ELF-1 (cell line): Measurements from ENCODE around the gene TCF21.

Source experiments
- DNase-seq: peaks from one replicate; pipeline ENCODE4 v3.0.0-alpha.2; 2016; ENCODE audit warnings: low read depth, low spot score

TCF21 gene

DNA sequence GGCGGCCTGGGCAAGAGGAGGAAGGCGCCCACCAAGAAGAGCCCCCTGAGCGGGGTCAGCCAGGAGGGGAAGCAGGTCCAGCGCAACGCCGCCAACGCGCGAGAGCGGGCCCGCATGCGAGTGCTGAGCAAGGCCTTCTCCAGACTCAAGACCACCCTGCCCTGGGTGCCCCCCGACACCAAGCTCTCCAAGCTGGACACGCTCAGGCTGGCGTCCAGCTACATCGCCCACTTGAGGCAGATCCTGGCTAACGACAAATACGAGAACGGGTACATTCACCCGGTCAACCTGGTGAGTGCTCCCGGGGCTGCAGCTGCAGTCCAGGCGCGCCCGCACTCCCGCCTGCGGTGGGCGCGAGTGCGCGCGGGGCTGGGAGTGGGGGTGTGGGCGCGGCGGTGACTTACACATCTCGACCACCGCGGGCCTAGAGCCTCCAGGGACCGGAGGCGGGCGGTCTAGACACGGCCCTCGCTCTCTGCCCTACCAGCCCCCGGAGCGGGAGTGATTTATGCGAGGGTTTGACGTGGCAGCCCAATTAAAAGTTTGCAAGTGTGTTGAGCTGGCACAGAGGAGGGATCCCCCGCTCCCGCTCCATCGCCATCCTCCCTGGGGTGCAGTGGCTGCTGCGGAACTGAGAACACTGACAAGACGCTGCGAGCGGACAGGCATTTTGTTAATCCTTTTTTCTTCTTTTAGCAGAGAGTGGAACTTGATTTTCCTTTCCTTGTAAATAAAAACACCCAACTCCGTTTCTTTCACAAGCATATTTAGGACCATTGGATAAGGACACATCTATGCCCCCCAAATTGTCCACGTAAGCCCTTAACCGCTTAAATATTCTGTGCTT is 867 bp downstream of the TCF21 start:
- DNase-seq = peak; percentile 77

DNA sequence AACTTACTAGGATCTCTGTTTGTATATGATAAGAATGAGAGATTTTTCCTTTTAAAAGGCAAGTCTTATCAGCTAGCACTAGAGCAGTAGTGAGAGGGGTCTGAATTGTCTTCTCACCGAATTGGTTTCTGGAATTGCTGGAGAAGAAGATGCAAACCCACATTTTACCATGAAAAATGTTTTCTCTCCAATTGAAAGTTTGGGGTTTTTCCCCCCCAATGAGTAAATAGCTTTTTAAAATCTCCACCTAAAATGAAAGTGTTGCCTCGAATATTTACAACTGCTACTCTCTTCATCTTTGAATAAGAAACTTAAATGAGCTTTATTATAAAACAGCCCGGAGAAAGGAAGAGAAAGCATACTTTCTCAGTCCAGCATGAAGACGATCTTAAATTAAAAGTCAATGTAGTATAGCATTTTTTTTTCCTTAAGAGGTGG is 1.8 kb downstream of the TCF21 start:
- DNase-seq = no peak

DNA sequence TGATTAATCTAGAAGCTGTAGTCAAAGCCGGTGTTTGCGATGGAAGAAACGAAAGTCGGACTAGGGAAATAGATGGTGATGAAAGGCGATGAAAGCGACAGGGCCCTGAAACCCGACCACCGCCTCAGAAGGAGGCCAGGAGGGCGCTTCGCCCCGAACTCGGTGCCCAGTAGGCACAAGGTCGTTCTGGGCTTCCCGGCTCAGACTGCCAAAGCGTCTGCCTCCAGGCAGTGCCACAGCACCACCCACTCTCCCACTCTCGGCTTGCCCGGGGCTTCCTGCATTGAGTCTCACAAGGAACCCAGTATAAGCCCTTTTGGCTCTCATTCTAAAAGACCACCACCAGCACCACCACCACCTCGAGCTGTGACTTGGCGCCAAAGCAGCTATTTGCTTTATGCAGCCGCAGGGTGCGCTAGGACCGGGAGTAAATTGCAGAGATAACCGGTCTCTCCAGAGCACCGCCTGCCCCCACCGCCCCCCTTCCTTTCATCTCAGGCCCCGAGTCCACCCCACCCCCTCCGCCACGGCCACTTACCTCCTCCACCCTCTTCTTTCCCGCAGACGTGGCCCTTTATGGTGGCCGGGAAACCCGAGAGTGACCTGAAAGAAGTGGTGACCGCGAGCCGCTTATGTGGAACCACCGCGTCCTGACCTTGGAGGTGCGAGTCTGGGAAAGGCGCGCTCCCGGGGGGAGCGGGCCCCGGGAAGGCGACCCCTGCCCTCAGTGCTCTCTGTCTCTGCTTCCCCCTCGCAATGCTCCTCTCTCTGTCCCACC is 2.4 kb downstream of the TCF21 start:
- DNase-seq = peak; percentile 75

DNA sequence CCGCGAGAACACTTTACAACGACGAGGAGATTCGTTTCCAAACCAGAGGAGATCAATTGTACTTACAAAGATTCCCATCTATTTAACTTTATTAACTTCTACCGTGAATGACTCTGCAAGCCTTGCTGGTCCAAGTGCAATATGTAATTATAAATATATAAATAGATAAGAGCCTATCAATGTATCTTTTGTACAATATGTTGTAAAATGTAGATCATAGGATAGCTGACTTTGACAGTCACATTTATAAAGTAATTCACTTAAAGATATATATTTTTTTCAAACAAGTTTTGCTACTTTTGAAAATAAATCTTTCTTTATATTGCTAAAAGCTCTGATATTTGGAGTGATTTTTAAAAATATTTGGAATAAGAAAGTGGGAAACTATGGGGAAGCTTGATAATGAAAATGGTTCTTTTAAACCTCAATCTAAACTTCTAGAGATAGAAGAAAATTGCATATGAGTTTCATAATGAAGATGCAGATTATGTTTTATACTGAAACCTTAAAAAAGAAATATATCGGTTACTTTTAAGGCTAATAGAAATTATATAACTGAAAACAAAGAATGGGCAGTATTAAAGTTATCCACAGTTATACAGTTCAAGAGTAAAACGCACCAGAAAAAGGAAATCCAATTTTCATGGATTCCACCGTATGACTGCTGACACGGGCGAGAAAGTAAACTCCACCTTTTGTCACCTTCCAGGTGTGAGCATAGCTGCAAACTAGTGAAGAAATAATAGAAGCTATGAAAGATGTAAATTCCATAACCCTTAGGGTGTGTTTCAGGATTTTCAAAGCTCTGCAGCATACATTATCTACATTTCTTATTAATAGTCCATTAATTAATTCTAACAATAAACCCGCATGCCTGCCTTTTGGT is 3.3 kb downstream of the TCF21 start:
- no peak for DNase-seq

DNA sequence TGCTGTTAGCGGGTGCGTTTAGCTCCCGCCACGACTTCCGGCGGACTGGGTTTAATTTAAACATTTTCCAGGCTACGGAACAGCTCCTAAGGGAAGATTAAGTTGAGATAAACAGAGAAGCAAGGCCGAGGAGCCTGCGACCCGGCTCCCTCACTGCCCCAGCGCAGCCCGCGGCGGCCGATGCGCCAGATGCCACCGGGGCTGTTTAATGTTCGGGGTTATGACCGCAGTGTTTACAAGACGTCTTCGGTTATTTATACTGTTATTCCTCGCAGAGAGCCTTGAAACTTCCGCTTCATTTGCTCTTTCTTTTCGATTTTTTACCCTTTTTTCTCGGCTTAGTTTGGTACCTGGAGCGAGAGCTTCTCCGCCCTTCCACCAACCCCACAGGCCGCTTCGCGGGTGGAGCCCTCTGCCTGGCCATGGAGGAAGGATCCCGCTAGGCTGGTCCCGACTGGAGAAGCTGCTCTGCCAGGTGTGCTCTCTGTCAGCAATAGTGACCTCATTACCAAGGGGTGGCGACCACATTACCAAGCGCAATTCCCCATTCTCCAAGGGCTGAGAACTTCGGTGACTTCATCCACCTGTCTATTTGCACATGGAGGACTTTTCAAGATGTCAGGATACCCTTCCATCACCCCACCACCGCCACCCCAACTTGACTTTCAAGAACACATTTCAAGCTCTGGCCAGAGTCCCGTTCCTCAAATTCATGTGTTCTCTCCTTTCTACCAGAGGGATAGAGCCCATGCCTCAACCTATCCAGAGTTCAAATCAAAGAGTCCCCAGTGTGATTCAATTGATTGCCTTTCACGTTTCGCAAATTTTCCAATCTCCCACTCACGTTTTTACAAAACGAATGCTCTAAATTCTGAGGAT is 4.1 kb downstream of the TCF21 start:
- DNase-seq = peak; percentile 79

DNA sequence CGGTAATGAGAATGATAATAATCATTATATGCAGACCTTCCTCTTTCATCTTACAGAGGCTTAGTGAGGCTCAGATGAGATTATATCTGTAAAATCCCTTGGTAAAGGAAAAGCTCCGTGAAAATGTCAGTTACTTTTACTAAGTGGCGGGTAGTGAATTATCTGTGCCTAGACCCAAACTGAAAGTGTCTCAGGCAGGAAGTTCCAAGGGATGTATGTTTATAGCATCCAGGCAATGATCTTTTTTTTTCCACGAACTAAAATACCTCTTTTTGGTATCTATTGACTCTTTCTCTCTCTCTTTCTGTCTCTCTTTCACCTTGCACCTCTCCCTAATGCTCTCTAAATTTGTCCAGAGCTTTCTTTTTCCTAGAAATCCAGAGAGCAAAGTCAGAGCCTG is 5.0 kb downstream of the TCF21 start:
- no peak for DNase-seq

DNA sequence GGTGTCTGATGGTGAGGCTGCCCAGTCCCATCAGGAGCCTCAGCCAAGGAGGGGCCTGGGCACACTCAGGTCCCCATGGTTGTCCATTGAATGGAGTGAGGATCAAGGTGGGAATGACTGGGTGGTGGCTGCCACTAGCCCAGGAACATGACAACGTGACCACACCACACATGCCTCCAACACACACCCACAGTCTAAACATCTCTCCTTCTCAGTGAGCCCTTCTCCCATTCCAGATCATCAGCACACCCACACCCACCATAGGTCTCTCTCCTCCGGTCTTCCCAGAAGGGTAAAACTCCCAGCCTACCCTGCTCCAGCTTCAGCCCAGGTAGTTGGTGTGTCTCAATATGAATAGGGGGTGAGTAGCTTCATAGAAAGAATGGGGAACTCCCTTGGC is 5.5 kb downstream of the TCF21 start:
- no peak for DNase-seq

DNA sequence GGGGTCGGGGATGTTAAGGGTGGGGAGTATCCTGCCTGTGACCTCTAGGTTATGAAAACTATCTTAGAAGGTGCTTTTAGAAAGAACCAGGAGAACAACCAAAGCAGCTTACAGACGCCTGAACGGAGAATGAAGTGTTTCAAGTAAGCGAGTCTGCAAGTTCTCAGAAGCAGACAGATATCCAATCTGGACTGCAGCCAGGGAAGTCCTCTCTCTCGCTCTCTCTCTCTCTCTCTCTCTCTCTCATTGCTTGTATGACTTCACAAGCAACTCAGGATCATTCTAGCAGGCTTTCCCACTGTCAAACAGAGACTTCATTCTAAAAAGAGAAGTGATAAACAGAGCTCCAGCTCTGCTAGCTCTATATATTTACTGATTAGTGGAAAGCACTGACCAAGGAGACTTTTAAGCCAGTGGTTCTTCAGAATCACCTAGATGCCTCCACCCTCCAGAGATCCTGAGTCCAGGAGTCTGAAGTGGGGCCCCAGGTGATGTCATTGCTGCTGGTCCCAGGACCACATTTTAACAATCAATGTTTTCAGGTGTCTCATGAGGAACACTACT is 6.0 kb downstream of the TCF21 start:
- DNase-seq = no peak

DNA sequence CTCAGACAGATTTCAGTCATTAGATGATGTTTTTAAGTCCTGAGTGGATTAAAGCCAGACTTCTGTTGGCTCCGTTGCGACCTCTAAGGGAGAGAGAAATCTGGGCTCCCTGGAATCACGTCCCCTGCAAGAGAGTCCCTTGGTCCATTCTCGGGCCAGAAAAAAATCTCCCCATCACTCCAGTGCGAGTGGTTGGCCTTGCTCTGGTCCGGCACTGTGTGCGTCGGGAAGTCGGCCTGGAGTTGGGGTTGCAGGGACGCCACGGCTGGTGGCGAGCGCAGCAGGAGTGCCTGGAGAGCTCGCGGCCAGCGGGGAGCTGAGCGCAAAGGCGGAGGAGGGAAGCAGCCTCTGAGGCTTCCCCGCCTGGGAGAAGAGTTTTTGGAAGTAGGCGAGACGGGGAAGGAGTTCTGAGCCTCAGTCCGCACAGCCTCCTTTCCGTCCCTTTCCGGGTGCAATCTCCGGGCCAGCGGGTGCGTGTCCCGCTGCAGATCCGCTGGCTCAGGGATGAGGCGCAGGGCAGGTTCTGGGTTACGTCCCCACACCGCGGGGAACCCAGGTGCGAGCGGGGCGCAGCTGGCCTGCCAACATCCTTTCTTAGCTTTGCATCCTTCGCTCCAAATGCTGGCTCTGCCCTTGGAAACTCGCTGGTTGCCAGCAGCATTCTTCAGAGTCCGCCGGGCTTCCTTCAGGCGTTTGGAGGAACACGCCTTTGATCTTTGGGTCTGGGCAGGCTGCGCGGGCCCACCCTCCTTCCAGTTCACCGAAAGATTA is 6.8 kb downstream of the TCF21 start:
- peak; percentile 67 for DNase-seq

DNA sequence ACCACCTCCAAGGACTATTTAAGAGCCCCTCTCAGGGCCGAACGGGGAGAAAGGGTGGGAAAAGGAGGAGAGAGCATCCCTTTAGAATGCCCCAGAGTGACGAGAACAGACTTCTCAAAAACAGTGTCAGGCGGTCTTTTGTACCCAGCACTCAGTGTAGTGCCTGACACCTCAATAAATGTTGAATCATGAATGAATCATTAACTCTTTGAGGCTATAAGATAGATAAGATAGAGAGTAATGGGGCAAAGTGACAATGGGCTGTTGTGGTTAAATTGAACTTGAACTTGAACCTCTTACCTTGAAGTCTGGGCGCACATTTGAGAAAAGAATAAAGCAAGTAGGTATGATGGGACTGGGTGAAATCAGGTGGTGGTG is 7.4 kb downstream of the TCF21 start:
- DNase-seq = no peak

DNA sequence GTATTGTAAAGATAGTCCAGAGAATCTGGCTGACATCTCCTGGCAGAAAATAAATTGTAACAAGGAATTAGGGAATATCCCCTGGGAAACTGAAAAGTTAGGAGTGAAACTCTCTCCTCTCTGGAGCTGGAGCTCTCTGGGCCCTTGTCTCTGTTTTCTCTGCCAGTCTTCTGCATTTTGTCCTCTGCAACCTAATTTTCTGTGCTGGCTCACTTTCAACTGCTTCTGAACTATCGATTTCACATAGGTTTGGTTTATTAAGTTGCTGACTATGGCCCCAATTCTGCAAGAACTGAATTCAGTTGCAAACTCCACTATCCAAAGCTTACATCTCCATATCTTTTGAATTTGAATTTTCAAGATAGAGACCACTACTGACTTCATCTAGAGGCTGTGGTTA is 9.3 kb downstream of the TCF21 start:
- DNase-seq = no peak

DNA sequence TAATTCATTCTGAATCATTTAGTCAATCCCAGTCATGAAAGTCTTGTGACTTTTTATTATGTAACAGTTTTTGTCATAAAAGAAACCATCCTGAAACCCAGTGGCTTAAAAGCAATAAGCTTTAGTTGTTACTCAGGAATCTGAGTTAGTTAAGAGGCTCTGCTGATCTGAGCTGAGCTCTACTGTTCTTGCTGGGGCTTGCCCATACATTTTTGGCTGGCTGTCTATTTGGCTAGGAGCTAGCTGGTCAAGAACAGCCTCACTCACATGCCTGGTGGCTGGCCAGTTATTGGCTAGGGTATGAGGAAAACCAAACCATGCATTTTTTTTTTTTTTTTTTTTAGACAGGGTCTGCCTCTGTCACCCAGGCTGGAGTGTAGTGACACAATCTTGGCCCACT is 10.6 kb downstream of the TCF21 start:
- DNase-seq = no peak

DNA sequence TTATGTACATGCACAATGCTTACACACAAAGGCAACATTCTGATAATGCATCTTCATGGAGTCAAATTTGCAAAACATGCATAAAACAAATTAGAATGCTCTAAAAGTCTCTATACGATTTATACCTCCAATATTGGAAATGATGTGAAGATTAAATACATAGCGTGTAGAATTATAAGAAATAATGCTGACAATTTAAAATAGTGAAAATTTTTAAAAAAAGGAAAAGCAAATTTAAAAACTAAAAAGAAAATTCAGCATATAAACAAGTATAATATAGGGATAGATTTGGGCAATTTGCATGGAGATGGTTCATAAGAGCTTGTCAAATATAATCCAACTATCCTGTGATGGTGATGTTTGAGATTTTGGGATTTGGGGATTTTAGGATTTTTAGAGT is 14.9 kb downstream of the TCF21 start:
- DNase-seq = no peak

DNA sequence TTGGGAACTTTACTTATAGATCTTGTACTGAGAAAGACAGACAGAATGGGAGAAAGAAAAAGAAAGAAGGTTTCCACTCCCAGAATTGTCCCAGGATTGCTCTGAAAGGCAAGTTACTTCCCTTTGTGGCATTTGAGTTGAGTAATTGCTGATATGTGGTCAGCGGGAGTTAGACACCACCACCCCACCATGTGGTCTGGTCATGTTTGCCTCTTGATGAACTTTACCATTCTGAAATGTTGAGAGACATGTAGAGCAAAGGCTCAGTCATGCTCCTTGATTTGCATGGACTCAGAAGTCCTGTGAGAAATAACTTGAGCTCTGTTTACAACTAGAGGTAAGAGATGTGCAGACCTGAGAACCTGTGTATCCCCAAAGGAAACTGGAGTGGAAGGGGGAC is 17.1 kb downstream of the TCF21 start:
- DNase-seq = no peak

DNA sequence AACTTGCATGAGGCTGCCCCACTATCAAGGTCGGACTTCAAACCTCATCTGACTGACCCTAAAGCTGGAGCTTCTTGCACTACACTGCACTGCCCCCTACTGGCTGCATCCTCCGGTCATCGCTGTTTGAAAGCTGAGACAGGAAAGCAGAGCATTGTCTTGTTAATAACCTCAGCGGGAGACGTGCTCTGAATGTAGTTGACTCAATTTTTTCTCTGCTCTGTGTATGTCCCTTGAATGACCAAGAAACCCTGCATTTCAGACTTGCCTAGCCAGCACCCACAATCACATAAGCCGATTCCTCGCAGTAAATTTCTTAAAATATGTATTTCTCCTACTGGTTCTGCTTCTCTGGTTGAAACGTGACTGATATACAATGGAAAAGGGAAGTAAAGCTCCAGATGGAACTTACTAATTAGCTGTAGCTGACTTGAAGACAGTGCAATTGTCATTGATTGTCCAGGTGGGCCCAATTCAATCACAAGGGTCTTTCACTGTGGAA is 27.8 kb downstream of the TCF21 start:
- DNase-seq = peak; percentile 94

DNA sequence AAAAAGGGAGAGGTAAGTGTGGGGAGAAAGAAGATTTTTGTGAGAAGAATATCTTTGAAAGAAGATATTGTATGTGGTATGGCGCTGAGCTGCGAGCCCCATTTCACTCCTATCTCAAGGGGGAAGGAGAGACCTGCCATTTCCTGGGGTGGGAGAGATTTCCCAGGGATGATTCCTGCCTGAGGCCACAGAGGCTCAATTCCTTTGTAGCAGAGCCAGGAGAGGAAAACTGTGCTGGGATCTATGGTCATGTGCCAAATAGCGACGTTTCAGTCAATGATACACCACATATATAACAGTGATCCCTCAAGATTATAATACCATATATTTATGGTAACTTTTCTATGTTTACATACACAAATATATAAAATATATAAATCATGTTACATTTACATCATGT is 28.9 kb downstream of the TCF21 start:
- DNase-seq = peak; percentile 51

DNA sequence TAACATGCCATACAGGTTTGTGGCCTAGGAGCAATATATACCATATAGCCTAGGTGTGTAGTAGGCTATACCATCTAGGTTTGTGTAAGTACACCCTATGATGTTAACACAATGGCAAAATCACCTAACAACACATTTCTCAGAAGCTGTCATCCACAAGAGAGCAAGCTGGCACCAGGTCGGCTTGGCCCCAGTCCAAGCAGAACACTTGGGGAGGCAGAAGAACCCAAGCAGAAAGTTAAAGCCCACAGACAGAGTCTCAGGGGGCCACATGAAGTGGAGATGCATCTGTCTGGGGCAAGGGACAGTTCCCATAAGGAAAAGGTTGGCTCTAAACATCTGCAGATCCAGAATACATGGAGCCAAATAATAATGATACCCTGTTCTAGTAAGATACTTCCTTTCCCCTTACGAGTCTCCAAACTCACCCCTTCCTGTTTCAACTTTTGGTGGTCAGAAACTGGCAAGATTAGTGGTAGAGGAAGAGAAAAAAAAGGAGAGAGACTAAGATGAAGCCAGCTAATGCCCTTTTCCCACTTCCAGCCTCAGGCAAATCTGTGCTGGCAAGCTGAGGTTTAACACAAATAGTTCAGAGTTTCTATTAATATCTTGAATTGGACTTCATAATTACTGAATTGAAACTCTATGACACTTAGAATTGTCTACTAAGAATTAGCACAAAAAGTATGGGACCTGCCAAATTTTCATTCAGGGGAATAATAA is 29.5 kb downstream of the TCF21 start:
- no peak for DNase-seq

DNA sequence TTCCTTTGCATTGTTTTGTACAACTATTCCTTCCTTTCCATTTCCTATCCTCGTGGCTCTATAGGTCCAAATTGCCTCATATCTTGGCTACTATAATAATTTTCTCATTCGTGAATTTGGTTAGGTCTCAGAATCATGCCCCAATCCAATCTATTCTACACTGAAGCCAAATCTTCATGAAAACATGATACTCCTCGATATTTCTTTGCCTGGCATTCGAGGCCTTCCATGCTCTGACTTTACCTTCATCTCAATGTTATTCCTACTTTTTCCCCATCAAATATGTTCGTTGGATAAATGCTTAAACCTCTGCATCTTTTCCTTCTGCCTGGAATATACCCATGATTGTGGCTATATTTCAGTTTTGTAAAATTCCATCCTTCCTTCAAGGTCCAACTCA is 30.4 kb downstream of the TCF21 start:
- DNase-seq = no peak

DNA sequence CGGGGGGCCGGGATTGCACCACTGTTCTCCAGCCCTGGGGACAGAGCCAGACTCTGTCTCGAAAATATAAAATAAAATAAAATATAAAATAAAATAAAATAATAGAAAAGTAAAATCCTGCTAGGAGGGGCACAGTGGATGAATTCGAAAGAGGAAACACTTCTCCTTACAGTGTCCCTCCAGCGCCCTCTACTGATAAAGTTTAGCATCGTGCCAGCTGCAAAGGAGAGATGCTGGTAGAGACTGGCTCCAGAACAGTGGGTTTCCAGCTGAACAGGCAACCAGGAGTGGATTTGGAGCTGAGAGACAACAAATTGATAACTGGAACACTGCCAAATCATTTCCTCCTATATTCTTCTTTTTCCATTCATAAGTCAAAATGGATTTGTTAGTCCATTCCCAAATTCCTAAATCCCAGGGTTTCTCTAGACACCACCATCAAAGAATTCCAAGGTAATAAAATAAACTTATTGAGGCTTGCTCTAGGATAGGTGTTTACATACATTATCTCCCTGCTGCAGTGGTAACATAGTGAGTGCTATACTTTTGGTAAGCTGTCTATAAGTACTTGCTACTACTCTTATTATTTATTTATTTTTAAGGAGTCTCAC is 32.4 kb downstream of the TCF21 start:
- DNase-seq = peak; percentile 67
